ENCODE data around the gene PGAP1.
"Not testable (repeated sequence)": the region's sequence is repeated elsewhere in the genome, so short reads cannot be mapped to it uniquely, and the experiment has no call there.

Gene PGAP1

DNA sequence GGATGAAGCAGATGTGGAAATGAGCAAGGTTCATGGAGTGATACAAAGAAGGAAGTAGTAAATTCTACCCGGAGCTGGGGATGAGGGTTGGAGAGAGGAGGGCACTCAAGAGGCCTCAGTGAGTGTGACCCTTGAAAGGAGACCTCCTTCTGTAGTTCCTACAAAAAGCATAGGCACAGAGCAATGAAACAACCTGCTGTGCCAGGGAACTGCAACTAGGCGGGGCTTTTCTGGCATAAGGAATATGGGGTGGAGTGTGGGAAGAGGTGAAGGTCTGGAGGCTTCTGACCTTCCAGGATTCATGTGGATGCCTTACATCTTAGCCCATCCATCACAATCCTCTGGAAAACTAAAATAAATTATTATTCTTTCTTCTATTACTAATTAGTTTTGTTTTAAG lies 25.5 kb upstream of the PGAP1 start:
- no peak for DNase-seq (ENCODE audit: low spot score)

DNA sequence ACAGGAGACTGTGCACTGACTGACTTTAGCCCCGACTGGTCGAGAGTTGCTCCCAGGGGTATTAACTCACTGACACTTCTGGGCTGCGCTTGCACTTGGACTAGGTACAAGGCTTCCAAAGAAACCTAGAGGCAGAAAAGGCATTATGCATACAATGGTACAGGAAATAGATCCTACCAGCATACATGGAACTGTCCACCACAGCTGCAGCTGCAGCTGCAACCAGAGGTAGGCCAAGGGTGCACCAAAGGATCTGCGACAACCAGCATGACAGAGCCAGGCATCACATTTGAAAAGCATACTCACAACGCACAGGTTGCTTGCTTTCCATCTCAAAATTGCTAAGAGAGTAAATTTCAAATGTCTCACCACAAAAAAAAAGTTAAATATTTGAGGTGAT lies 22.6 kb upstream of the PGAP1 start:
- no peak for DNase-seq (ENCODE audit: low spot score)

DNA sequence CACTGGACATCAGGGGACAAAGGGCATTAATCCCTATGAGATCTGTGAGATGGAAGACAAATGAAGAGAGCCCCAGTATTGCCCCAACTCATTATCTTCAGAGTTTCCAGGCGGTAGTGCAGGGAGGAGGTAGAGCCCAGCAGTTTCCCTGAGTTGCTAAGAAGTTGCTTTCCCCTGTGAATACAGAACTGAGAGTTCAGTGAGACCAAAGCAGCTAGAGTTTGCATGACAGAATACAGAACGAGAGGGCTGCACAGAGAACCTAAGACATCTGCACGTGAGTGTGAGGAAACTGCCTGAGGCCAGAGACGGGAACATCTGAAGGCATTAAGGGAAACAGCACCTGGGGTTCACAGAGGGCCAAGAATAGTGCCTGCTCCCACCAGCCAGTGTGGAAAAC lies 18.1 kb upstream of the PGAP1 start:
- DNase-seq (ENCODE audit: low spot score) = no peak

GRCh38 chr2:196941398-196942078 lies 15.0 kb upstream of the PGAP1 start:
- DNase-seq (ENCODE audit: low spot score) = no peak

DNA sequence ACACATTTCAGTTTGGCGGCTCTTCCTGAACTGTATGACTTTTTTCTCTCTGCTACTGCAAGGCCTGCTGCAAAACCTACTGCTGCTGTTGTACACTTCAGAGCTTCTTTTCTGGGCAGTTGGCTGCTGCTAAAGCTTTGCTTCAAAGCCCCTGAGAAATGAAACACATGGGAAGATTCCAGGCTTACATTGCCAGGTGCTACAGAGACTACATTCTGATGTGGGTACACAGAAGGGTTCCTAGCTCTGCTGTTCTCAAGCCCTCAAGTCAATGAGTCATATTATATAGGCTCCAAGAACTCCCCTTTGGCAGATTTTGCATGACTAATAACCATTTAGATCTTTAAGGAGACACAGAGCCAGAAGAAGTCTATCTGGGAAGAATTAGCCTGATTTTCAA lies 12.9 kb upstream of the PGAP1 start:
- no peak for DNase-seq (ENCODE audit: low spot score)

DNA sequence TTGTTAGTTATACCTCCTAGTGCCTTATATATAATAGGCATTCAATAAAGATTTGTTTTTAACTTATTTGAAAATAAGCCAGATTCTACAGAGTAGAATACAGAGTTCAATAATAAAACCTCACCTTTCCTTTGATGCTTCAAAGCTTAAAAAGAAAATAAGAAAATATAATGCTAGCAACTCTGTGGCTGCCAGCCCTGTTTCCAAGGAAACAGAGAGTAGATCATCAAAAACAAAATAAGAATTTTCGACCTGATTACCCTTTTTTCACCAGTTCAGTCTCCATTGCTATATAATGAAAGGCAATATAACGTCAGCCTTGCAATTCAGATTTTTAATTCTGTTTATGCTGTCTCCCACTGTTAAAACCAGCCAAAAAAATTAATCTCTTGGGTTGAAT lies 8.9 kb upstream of the PGAP1 start:
- DNase-seq (ENCODE audit: low spot score) = peak; percentile 35

DNA sequence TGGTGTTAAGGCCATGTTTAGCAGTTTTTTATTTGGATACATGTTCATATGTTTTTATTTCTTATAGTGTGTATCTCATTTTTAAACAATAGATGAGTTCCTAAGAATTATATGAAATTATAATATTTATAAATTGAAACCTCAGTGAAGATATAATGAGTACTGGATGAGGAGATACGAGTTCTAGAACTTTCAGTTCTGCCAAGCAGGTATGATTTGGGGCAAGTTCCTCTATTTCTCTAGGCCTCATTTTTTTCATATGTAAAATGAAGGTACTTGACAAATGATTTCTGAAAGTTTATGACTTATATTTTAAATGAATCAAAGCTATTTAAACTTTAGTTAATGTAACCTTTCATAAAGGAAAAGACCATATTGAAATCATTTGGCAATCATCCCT lies 8.2 kb upstream of the PGAP1 start:
- no peak for DNase-seq (ENCODE audit: low spot score)

DNA sequence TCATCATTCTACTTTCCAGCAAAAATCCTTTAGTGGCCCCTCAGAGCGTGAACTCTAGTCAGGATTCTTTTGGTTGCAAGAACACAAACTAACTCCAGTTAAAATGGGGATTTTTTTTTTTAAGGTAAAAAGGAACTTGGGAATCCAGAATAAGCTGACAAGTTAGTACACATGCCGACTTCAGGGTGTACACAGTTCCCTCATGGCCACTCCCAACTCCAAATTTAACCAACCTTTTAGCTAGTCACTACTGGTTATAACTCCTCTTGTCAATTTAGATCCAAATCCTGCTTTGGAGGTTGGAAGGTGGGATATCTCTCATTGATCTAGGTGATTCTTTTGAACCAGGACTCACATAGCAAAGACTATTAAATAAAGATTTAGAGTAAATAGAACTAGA lies 5.0 kb upstream of the PGAP1 start:
- DNase-seq (ENCODE audit: low spot score) = no peak

DNA sequence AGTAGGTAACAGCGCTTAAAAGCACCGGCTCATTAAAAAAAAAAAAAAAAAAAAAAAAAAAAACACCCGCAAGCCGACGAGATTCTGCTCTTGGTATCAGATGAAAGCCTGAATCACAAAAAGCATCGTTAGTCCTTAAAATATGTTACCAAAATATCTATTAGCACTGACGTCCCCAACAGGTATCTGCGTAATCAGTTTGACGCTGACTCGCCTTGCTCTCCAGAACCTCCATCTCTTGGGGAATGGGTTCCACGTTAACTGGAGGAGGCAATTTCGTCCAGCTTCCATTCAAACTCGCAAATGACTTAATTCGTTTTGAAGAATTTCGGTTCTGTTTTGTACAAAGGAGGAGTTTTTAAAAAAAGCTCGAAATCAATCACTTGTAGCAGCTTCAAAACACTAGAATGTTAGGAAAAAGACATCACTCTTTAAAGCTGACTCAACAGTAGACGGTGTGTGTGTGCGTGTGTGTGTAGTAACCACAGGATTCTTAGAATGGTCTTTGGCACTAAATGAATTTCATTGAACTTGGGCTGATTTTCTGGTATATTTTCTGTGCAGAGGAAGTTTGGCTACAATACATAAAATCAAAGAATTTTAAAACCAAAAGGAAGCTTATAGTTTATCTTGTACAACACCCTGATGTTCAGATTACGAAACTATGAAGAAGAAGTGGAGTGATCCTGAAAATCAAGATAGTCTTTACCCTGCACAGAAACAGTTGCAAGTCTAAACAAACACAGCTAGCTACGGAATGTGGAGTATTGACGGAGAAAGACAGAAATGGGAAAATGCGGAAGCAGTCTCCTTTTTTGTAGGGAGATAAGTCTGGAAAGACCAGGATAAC lies 1.1 kb upstream of the PGAP1 start:
- DNase-seq (ENCODE audit: low spot score) = peak; percentile 89

- DNase-seq (ENCODE audit: low spot score) = peak; percentile 12
Observed at GRCh38 chr2:196925768-196926561, 542 bp downstream of the PGAP1 start.

DNA sequence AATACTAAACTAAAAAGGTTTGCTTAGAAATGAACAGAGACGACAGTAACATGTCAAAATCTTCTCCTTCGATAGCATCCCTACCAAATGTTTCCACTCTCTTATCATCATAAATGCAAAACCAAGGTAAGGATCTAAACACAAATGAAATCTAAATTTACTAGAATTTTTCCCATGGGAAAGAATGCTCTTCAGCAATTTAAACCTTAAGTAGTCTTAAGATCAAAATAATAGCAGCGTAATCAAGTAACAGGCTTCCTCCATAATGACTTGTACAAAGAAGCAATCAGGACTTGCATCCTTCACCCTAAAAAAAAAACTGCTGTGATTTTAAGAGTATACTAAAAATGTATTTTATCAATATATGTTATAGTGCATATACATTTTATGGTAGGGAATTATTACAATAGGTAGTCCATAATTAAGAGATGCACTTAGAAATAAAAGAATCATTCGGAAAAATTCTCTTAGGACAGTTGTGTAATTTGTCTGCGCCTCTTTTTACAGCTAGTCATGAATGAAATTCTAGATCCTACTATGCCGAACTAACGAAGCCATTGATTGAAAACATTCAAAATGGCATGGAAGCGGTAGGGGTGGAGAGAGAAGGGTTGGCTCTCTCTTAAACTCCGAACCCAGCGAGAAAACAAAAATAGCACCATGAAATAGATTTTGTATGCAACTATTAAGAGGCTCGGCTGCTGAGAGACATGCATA lies 1.3 kb downstream of the PGAP1 start:
- no peak for DNase-seq (ENCODE audit: low spot score)

- DNase-seq (ENCODE audit: low spot score) = no peak
Observed at GRCh38 chr2:196924051-196924450, 2.5 kb downstream of the PGAP1 start.

GRCh38 chr2:196918927-196919326 lies 7.6 kb downstream of the PGAP1 start:
- DNase-seq (ENCODE audit: low spot score) = no peak

- no peak for DNase-seq (ENCODE audit: low spot score)
Observed at GRCh38 chr2:196917802-196918201, 8.7 kb downstream of the PGAP1 start.

GRCh38 chr2:196915507-196916189 lies 10.9 kb downstream of the PGAP1 start:
- peak; percentile 18 for DNase-seq (ENCODE audit: low spot score)

DNA sequence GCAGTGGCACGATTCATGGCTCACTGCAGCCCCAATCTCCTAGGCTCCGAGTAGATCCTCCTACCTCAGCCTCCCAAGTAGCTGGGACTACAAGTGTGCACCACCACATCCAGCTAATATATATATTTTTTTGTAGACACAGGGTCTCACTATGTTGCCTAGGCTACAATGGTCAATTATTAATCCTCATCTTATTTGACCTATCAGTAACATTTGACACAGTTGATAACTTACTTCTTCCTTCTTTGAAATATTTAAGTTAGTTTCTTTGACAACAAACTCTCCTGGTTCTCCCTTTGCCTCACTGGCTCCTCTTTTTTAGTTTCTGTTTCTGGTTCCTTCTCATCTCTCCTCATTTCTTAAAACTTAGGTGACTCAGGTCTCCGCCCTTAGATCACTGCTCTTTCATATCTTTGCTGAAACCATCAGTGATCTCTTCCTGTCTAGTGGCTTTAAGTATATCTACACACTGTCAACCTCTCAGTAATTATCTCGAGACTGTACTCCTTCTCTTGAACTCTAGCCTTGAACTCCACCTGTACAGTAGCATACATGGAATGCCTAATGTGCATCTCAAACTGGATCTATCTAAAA lies 11.5 kb downstream of the PGAP1 start:
- peak; percentile 77 for DNase-seq (ENCODE audit: low spot score)

GRCh38 chr2:196913691-196914090 lies 12.8 kb downstream of the PGAP1 start:
- DNase-seq (ENCODE audit: low spot score) = no peak

DNA sequence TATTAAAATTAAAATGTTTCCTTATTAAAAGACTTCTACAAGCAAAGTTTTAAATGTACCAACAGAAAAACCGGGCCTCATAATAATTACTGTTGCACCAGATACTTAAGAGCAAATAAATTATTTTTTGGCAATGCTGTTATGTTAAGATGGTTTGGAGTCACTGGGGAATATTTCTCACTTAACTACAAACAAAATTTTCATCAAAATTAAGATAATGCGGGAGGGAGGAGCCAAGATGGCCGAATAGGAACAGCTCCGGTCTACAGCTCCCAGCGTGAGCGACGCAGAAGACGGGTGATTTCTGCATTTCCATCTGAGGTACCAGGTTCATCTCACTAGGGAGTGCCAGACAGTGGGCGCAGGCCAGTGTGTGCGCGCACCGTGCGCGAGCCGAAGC lies 21.1 kb downstream of the PGAP1 start:
- DNase-seq (ENCODE audit: low spot score) = not testable (repeated sequence)

GRCh38 chr2:196902828-196903227 lies 23.7 kb downstream of the PGAP1 start:
- DNase-seq (ENCODE audit: low spot score) = no peak

GRCh38 chr2:196900843-196901242 lies 25.7 kb downstream of the PGAP1 start:
- DNase-seq (ENCODE audit: low spot score) = no peak

- no peak for DNase-seq (ENCODE audit: low spot score)
Observed at GRCh38 chr2:196899976-196900375, 26.5 kb downstream of the PGAP1 start.
